HepG2 (cell line): Measurements from ENCODE around the gene BMI1. TPM values are rescaled to one million over a fixed set of nuclear protein-coding genes. Genes with fewer than 3 reads are reported as not detected.

Source experiments
- ATAC-seq: fragments of 200-7000 bp; cut with Tn5 transposase; 3 replicates; pipeline ENCODE4 v1.9.1; 2020; ENCODE audit warnings: mild to moderate bottlenecking, moderate library complexity
- BruUV-seq: library from RNA; stranded (reverse); fragments of 400-500 nt; replicated peaks from 2 replicates; lab custom pipeline; 2021; lab: Mats Ljungman, UMichigan
- CTCF ChIA-PET: fragments of 300-600 bp; formaldehyde crosslinking; extraction: SDS; loops from one replicate; lab custom pipeline; 2021; ENCODE audit warnings: low total read pairs, inconsistent platforms, low intra/inter-chr PET ratio; lab: Yijun Ruan, JAX
- POLR2A ChIA-PET: fragments of 350-600 bp; sonication (Branson Sonifier 250); formaldehyde crosslinking; loops from one replicate; lab custom pipeline; 2020; ENCODE audit warnings: antibody characterized with exemption, inconsistent platforms; lab: Yijun Ruan, JAX
- DNase-seq: peaks from one replicate; pipeline ENCODE4 v3.0.0-alpha.2; 2015; ENCODE audit warnings: low spot score
- FAIRE-seq: peaks from 3 replicates; lab custom pipeline; 2011; peaks lifted over from hg19 to GRCh38; lab: Jason Lieb, UNC
- H2AFZ ChIP-seq: one replicate; pipeline ENCODE4 v1.6.1; 2011; ENCODE audit warnings: low read length, inconsistent platforms
- H3K27ac ChIP-seq: fragments of 300-600 bp; 3 replicates; pipeline ENCODE4 v1.8.0; 2011; ENCODE audit warnings: mixed run types, mild to moderate bottlenecking, mixed read lengths, low read length, inconsistent platforms; ENCODE audit not compliant: insufficient read depth; ENCODE audit errors: extremely low read length
- H3K27me3 ChIP-seq, 2 experiments: fragments of 200-600 bp in 1 of 2; 2 replicates in 1 of 2; 3 replicates in 1 of 2; pipeline versions ENCODE4 v1.6.0 to v1.8.0; 2011; ENCODE audit warnings: low read length in 2 of 2, mild to moderate bottlenecking in 2 of 2, moderate library complexity in 2 of 2, inconsistent platforms in 1 of 2; ENCODE audit not compliant: insufficient read depth in 2 of 2, control insufficient read depth in 1 of 2
- H3K36me3 ChIP-seq, 2 experiments: fragments of 200-600 bp in 1 of 2; replicated peaks in 1 of 2; 2 replicates in 1 of 2; 3 replicates in 1 of 2; pipeline versions ENCODE4 v1.5.1 to v1.8.0; 2011; ENCODE audit warnings: low read length in 2 of 2, inconsistent platforms in 1 of 2; ENCODE audit not compliant: insufficient read depth in 2 of 2, control insufficient read depth in 1 of 2
- H3K4me1 ChIP-seq: 2 replicates; pipeline ENCODE4 v1.5.1; 2012; ENCODE audit warnings: low read length, inconsistent platforms; ENCODE audit not compliant: insufficient read depth
- H3K4me2 ChIP-seq: 2 replicates; pipeline ENCODE4 v1.6.0; 2011; ENCODE audit warnings: low read depth, low read length, inconsistent platforms
- H3K4me3 ChIP-seq, 3 experiments: fragments of 200-600 bp in 1 of 3; sonication (generic), shearing (Covaris generic) in 1 of 3; replicated peaks in 1 of 3; 2 replicates each; pipeline ENCODE4 v1.5.1; 2011 to 2016; ENCODE audit warnings: low read length in 3 of 3, inconsistent platforms in 2 of 3, low read depth in 2 of 3, mild to moderate bottlenecking in 2 of 3, control low read depth in 1 of 3, mixed read lengths in 1 of 3; ENCODE audit not compliant: insufficient read depth in 1 of 3
- H3K79me2 ChIP-seq: one replicate; pipeline ENCODE4 v1.6.1; 2011; ENCODE audit warnings: low read length, inconsistent platforms; ENCODE audit not compliant: insufficient read depth
- H3K9ac ChIP-seq: 2 replicates; pipeline ENCODE4 v1.6.0; 2011; ENCODE audit warnings: mild to moderate bottlenecking, low read depth, low read length, inconsistent platforms; ENCODE audit not compliant: insufficient read depth
- H3K9me3 ChIP-seq: 2 replicates; pipeline ENCODE4 v1.5.1; 2012; ENCODE audit warnings: mild to moderate bottlenecking, low read length
- H4K20me1 ChIP-seq: 2 replicates; pipeline ENCODE4 v1.6.0; 2011; ENCODE audit warnings: inconsistent platforms, mild to moderate bottlenecking, low read length, moderate library complexity; ENCODE audit not compliant: insufficient read depth
- GRHL1 ChIP-seq: sonication (generic); formaldehyde crosslinking; conservative IDR thresholded peaks from 2 replicates; pipeline ENCODE4 v1.8.0; 2022; ENCODE audit warnings: missing genetic modification reagents
- HNRNPLL ChIP-seq: fragments of 200-400 bp; formaldehyde crosslinking; IDR thresholded peaks from 2 replicates; pipeline ENCODE4 v1.6.1; 2017; ENCODE audit warnings: mild to moderate bottlenecking, low read depth, low read length; ENCODE audit not compliant: poor library complexity, severe bottlenecking
- MEF2D ChIP-seq: sonication (generic); formaldehyde crosslinking; IDR thresholded peaks from 2 replicates; pipeline ENCODE4 v1.5.1; 2020; ENCODE audit warnings: mild to moderate bottlenecking, missing genetic modification reagents
- RFX3 ChIP-seq: IDR thresholded peaks from 2 replicates; pipeline ENCODE4 v1.6.1; 2016; ENCODE audit warnings: missing biosample characterization, missing genetic modification reagents
- SAP130 ChIP-seq: IDR thresholded peaks from 2 replicates; pipeline ENCODE4 v1.6.1; 2016; ENCODE audit warnings: low read depth
- YY1 ChIP-seq: IDR thresholded peaks from 2 replicates; pipeline ENCODE4 v1.6.1; 2011; ENCODE audit warnings: low read length, low read depth, moderate library complexity, mild to moderate bottlenecking; ENCODE audit not compliant: insufficient read depth, insufficient replicate concordance
- ZNF20 ChIP-seq: sonication (generic); formaldehyde crosslinking; IDR thresholded peaks from 2 replicates; pipeline ENCODE4 v1.4.0; 2020; ENCODE audit warnings: mild to moderate bottlenecking, moderate library complexity, missing genetic modification reagents
- ZNF550 ChIP-seq: sonication (generic); formaldehyde crosslinking; IDR thresholded peaks from 2 replicates; pipeline ENCODE4 v1.4.0; 2020; ENCODE audit warnings: mild to moderate bottlenecking, missing genetic modification reagents, borderline replicate concordance
- ZNF687 ChIP-seq: sonication (generic); formaldehyde crosslinking; IDR thresholded peaks from 2 replicates; pipeline ENCODE4 v1.5.1; 2020; ENCODE audit warnings: mild to moderate bottlenecking, missing genetic modification reagents, moderate library complexity
- WGBS: methylation state at CpG from one replicate; pipeline ENCODE4 v1.1.6; 2017; ENCODE audit warnings: low lambda C conversion rate; 5-methylcytosine and 5-hydroxymethylcytosine counted together
- in situ Hi-C: cut with HindIII; loops from 2 replicates; pipeline ENCODE4 v1.10.0; 2017; ENCODE audit warnings: low pct_unique_long_range_greater_than_20kb; ENCODE audit not compliant: extremely low pct_ligation_motif_present
- intact Hi-C: fragments of 100-400 bp; cut with micrococcal nuclease; formaldehyde crosslinking; loops from one replicate; pipeline ENCODE4 v1.10.0; 2022; ENCODE audit not compliant: unreplicated experiment
- polyA plus RNA-seq, 8 experiments: library from polyadenylated mRNA; depleted of rRNA in 3 of 8; stranded (reverse) in 7 of 8; unstranded in 1 of 8; fragments of >200 nt; fragmentation: Illumina TruSeq in 4 of 8; extraction: Trizol in 4 of 8; gene quantifications; 2 replicates each; pipeline versions ENCODE4 v1.2.1 to v1.2.3, GENCODE V29; 2011 to 2016; ENCODE audit warnings: low read depth in 4 of 8, missing spikeins in 1 of 8, mixed read lengths in 1 of 8; ENCODE audit not compliant: insufficient read depth in 1 of 8
- total RNA-seq, 5 experiments: library from RNA; depleted of rRNA; stranded (reverse); fragments of >200 nt; fragmentation: Illumina TruSeq; extraction: Trizol; gene quantifications; 2 replicates each; pipeline ENCODE4 v1.2.3, GENCODE V29; 2016; ENCODE audit warnings: low read depth in 1 of 5

Gene BMI1
- total and polyA plus RNA-seq, 2 of the 13 experiments (the other 11 are each of a cell fraction or from before 2014, with no cell fraction given), result 30.5 to 44.0 TPM

- Histone ChIP-seq H3K36me3 (peaks cover 0 to 14% of the 10 kb centered on the region in 2 experiments; a peak in 2 of 5 replicates), H3K4me3 (peak overlapping the region; percentile 60 to 91 (median 79)), H2AFZ (no peak overlapping the region), H3K27ac (peak overlapping the region; percentile 54), H3K9ac (peak overlapping the region; percentile 70), H3K79me2 (peaks cover 30% of the 10 kb centered on the region), H3K27me3 (peaks cover 0 to 7% of the 10 kb centered on the region in 2 experiments; a peak in 2 of 5 replicates), H4K20me1 (peaks cover 32% of the 10 kb centered on the region), H3K4me1 (peaks cover 41% of the 10 kb centered on the region), H3K9me3 (no peaks in the 10 kb centered on the region), H3K4me2 (peak overlapping the region; percentile 96)
- no peak for FAIRE-seq
- no peak for DNase-seq
- in situ Hi-C loops (loop anchor here (25.0 kb wide), 2 partner anchors 387 to 813 kb away; partner anchors contain the start of gene PIP4K2A), intact Hi-C loops (loop anchor here (2.0 to 10.0 kb wide), 4 partner anchors 16 to 662 kb away; no protein-coding TSS in a partner anchor)
- 2% methylated on average over 9 of the region's 9 CpGs for WGBS
- TF ChIP-seq SAP130 (CRISPR knock-in tag) (0 out of 2 replicates have a peak, but pooled peaks have one; percentile 3), ZNF20 (CRISPR knock-in tag) (0 out of 2 replicates have a peak, but pooled peaks have one; percentile 39), MEF2D (CRISPR knock-in tag) (no peak)
- no TSS peak for BruUV-seq
- ChIA-PET POLR2A (interaction anchor here (1.5 to 2.4 kb wide), 2 partner anchors 9 to 15 kb away, joined by 5 to 15 read pairs; partner anchors contain the start of gene COMMD3), CTCF (no interaction called here)
- no peak for ATAC-seq
Observed at GRCh38 chr10:22324893-22325271, 4.0 kb downstream of the BMI1 start.

- Histone ChIP-seq H3K27ac (peak overlapping the region; percentile 56), H3K36me3 (peaks cover 0 to 15% of the 10 kb centered on the region in 2 experiments; a peak in 2 of 5 replicates), H3K79me2 (peaks cover 30% of the 10 kb centered on the region), H3K4me3 (peak overlapping the region; percentile 60 to 91 (median 79)), H3K4me1 (peaks cover 38% of the 10 kb centered on the region), H3K27me3 (peaks cover 0 to 7% of the 10 kb centered on the region in 2 experiments; a peak in 2 of 5 replicates), H3K9me3 (no peaks in the 10 kb centered on the region), H4K20me1 (peaks cover 32% of the 10 kb centered on the region), H3K4me2 (peak overlapping the region; percentile 96), H2AFZ (no peak overlapping the region), H3K9ac (peak overlapping the region; percentile 70)
- FAIRE-seq (no peak), DNase-seq (peak; percentile 61), ATAC-seq (peak; percentile 85)
- no TSS peak for BruUV-seq
- WGBS, result 3% methylated on average over 19 of the region's 92 CpGs
- in situ Hi-C loops, result no loop called here
- ChIA-PET POLR2A (interaction anchor here (0.6 to 2.4 kb wide), 3 partner anchors 10 to 15 kb away, joined by 3 to 15 read pairs (median 5); partner anchors contain the start of gene COMMD3), CTCF (no interaction called here)
- intact Hi-C loops, result loop anchor here (2.0 to 10.0 kb wide), 2 partner anchors 15 to 189 kb away; no protein-coding TSS in a partner anchor
- TF ChIP-seq RFX3 (CRISPR knock-in tag) (peak; percentile 55), ZNF550 (0 out of 2 replicates have a peak, but pooled peaks have one; percentile 38), YY1 (peak; percentile 64), ZNF687 (CRISPR knock-in tag) (peak; percentile 78), GRHL1 (CRISPR knock-in tag) (no peak), HNRNPLL (peak; percentile 65)
Observed at GRCh38 chr10:22325272-22326144, 4.6 kb downstream of the BMI1 start.
